NT2/D1 (cell line): Measurements from ENCODE around the gene FBRSL1.

Experiments
- SUZ12 ChIP-seq: IDR thresholded peaks from 2 replicates; pipeline ENCODE4 v1.6.1; 2011; ENCODE audit not compliant: insufficient read length, insufficient read depth; ENCODE audit errors: extremely low read depth
- ZNF274 ChIP-seq: IDR thresholded peaks from 2 replicates; pipeline ENCODE4 v1.6.1; 2011; ENCODE audit warnings: mild to moderate bottlenecking, low read depth, low read length

GRCh38 chr12:132547205-132547740, 57.3 kb downstream of the FBRSL1 start:
- TF ChIP-seq SUZ12: no peak
- no peak for TF ChIP-seq ZNF274
